Stimulated activated CD8-positive, alpha-beta memory T cell treated with anti-CD3 and anti-CD28 coated beads, Interleukin-7, amount 100 ng/mL, for 1 hour (primary cell): Measurements from ENCODE around the gene EIF4E1B.

Experiments
- DNase-seq, 2 donors: peaks; one replicate each; pipeline ENCODE4 v3.0.0-alpha.2; 2020; ENCODE audit warnings: low read depth in 2 of 2

The EIF4E1B gene

DNA sequence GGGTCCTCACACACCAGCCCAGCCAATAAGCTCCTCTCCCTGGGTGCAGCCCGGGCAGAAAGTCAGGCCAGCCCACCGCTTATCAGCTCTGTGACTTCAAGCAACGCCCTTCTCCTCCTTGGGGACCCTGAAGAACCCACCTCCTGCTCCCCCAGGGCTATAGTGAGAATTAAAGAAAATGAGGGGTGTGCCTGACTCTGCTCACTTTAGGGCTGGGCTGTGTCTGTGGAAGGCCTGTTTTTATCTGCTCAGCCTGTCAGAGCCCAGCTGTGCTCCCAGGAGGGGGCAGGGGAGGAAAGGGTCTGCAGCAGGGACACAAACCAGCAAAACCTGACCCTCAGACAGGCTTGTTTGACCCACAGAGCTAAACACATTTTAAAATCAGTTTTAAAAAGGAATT, 24.4 kb upstream of the EIF4E1B start:
- no peak for DNase-seq

DNA sequence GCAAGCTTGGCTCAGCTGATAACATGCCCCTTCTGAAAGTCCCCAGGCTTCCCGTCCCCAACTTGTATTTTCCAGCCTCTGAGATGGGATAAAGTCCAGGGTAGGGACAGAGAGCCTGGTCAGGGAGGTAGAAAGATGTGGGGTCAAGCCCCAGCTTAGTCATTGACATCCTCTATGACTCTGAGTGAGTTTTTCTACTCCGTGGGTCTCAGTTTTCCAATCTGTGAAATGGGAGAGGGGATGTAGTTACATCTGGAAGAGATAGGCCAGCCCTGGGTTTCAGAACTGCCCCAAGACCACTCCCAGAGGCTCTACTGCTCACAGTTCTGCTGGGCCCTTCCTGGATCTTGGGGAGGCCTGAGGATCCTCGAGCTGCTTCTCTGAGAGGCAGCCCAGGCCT, 23.6 kb upstream of the EIF4E1B start:
- no peak for DNase-seq

DNA sequence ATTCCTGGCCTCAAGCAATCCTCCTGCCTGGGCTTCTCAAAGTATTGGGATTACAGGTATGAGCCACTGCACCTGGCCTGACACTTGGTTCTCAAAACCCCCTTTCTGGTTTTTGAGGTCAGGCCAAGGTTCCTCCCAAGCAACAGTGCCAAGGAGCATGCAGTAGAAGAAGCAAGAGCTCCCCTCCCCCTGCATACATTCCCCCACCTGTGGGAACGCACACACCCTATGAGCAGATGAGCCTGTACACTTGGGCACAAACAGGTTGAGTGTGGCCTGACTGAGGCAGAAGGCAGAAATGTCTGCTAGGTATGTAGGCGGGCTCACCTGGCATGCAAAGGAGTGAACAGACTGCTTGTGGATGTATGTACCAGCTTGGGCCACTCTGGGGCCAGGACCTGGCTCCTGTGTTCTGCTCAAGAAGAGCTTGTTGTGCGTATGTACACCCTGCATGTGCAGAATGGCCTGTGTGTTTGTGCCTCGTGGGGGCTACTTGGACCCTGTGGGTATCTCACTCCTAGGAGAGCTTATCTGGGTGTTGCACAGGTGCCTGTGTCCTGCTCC, 22.3 kb upstream of the EIF4E1B start:
- DNase-seq = no peak

DNA sequence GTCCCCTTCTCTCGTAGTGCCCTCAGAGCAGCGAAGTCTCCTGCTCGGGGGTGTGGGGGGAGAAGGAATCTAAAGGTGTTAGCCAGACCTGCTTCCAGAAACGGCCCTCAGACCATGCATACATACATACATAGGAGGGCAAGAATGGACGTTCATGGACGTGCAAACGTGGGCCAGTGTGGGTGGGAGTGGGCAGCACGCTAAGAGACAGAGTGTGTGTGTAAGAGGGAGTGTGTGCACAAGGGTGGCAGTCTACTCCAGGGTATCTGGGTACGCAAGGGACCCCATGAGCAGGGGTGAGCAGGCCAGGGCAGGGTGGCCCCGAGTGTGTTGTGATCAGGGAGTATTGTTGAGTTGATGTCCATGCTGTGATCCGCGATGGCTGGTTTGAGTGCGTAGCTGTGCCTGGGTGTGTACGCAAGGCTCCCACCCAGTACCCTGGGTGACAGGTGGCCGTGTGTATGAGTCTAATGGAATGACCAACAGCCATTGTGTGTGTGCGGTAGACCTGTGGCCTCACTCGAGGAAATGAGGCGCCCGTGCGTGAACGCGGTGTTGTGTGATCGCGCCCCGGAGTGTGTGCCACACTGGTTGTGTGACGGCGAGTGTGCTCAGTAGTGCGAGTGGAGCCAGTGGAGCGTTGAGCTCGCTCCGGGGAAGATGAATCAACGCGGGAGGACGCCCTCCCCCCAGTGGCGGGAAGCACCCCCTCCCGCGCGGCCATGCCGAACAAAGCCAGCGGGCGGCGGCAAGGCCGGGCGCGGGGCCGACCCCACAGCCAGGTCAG, 21.3 kb upstream of the EIF4E1B start:
- no peak for DNase-seq

DNA sequence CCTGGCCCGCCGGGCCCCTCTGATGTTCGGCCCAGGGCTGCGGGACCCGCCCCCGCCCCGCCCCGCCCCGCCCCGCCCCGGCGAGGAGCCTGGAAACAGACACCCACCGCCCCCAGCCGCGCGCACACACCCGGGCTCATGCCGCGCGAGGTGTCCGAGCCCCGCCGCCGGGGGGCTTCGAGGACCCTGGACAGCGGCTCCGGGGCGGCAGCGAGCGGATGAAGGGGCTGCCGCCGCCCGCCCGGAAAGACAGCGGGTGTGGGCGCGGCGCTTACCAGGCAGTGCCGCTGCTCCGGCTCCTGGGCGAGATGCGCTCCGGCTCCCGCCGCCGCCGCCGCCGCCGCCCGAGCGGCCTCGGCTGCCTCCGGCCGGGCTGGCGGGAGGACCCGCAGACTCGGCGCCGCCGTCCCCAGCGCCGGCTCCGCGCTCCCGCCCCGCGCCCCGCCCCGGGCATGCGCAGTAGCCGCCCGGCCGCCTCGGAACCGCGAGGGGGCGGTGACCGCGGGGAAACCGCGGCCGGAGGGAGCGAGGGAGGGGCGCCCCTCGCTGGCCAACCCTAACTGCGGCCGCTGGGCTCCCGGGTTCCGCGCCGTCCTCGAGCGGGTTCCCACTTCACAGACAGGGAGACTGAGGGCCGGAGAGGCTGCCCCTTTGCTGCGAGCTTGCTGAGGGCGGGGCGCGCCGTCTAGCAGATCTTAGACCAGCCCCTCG, 20.6 kb upstream of the EIF4E1B start, which contains the start of gene GPRIN1:
Gene GPRIN1 (minus strand): TSS at position 433 of the 711 bp plus-strand sequence. CDS start 10,322 bp downstream, outside the sequence.
- DNase-seq = no peak

DNA sequence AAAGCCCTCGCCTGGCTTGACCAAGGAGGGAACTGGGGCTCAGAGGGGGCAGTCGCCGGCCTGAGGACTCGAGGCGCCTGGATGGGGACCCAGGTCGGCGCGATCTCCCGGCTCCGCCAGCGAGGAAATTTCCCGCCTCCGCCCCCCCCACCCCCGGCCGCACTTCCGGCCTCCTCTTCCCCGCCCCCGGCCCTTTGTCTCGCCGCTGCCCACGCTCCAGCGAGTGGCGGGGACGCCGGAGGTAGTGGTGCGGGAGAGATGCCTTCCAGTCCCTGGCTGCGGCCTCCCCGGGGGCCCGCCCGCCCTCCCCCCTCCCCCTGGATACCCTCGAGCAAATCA, 20.1 kb upstream of the EIF4E1B start:
- DNase-seq = no peak

DNA sequence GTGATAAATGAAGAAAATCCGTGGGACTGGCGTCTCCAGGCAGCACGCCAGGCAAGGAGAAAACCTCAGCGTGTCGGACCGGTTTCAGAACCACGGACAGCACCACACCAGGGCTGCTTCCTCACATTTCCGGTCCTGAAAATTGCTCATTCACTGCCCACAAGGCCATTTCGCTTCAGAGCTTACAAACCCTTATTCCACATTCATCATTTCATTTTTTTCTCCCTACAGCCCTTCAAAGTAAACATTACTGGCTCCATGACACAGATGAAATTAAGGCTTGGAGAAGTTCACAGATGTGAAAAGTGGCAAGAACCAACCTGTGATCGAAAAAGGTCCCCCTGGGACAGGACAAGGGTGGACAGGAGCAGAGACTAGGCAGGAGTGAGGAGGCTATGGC, 19.0 kb upstream of the EIF4E1B start:
- DNase-seq = no peak

DNA sequence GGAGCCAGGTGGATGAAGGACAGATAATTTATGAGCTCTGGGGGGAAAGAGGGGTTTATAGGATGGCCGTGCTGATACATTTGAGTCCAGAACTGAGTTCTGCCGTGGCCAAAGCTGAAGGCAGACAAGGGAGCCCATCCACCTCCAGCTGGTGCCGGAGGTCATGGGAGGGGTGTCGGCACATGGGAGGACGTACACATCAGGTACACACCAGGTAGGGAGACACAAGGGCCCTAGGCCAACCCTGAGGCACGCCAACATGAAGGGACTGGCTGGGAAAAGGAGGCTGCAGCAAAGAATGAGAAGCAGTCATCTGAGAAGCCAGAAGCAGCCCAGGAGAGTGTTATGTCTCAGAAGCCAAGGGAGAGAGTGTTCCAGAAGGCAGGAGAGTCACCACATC, 18.5 kb upstream of the EIF4E1B start:
- no peak for DNase-seq

DNA sequence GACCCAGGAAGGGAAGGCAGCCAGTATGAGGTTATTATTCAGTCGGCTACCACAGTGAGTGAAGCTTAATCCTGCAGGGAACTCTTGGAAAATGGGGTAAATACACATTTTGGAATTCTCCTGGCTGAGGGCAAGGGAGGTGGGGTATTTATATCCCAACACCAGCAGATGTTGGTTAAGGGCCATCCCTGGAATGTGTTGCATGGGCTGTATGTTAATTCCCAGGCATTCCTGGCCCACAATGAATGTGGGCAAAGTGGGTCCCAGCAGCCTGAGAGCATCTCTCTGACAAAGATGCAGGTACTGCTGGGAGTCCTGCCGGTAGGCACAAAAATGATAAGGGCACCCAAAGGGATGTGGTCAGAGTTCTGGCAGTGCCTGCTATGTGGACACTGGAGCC, 17.6 kb upstream of the EIF4E1B start:
- DNase-seq = no peak

DNA sequence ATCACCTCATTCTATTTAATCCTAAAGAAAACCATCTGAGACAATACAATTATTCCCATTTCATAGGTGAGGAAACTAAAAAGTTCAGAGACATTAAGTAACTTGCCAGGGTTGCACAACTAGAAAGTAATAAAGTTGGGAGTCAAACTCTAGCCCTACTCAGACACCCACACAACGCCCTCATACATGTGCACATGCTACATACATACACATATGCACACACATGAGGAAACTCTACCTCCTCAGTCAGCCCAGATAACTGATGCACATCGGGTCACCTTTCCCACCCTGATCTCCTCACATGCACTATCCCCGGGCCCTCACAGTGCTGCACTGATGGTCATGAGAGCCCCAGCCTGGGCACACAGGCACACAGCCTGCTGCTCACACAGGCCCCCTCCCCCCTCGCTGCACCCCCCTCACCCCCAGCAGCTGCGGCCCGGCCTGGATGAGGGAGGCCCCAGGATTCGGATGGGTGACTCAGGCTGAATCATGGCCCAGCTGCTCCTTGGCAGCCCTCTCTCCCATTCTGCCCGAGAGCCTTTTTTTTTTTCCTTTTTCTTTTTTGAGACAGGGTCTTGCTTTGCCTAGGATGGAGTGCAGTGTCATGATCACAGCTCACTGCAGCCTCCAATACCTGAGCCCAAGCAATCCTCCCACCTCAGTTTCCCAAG, 15.5 kb upstream of the EIF4E1B start:
- DNase-seq = no peak

DNA sequence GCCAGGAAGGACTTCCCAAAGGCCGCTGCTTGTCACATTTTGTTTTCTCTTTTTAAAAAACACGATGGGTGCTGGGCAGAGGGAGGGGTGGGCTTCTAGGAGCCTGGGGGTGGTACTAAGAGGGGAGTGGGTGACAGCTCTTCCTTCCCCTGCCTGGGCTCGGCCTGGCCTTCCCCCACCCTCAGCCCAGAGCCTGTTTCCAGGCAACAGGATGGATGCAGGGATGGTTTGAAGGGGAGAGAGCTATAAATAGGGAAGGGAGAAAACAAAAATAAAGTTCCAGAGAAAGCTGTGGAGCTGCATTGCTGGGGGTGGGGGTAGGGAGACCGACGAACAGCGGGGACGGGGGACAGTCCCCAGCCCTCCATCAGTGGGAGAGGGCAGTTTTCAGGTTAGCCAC, 14.0 kb upstream of the EIF4E1B start:
- no peak for DNase-seq

DNA sequence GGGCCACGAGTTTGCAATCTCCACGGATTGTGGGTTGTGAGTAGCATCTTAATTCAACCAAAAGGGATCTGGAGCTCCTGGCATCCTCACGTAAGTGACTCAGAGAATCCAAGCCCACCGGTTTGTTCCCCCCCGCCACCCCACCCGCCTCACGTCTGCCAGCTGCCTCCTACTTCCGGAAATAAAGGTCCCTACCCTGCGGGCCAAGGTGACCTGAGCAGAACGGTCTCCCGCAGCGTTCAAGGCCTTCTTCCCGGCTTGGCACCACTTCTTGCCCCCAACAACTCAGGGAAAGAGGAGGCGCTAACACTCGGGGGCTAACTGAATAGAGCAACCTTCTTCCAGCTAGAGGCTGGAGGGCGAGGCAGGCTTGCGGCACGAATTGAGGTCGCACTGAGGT, 11.7 kb upstream of the EIF4E1B start:
- DNase-seq = no peak

DNA sequence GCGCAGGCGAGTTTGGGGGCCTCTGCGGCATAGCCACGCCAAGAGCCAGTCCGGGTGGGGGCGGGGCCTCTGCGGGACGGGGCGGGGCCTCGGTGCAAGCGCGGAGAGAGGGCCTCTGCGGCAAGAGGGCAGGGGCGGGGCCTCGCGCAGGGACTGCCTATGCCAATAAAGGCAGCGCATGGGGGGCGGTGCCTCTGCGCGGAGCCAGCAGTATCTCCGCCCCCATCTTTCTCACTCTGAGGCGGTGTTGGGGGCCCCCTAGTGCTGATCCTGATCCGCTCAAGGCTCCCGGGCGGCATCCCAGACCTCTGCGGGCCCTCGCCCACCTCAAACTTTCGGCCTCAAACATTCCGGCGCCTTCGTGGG, 11.3 kb upstream of the EIF4E1B start:
- peak; percentile 39 to 46 for DNase-seq

DNA sequence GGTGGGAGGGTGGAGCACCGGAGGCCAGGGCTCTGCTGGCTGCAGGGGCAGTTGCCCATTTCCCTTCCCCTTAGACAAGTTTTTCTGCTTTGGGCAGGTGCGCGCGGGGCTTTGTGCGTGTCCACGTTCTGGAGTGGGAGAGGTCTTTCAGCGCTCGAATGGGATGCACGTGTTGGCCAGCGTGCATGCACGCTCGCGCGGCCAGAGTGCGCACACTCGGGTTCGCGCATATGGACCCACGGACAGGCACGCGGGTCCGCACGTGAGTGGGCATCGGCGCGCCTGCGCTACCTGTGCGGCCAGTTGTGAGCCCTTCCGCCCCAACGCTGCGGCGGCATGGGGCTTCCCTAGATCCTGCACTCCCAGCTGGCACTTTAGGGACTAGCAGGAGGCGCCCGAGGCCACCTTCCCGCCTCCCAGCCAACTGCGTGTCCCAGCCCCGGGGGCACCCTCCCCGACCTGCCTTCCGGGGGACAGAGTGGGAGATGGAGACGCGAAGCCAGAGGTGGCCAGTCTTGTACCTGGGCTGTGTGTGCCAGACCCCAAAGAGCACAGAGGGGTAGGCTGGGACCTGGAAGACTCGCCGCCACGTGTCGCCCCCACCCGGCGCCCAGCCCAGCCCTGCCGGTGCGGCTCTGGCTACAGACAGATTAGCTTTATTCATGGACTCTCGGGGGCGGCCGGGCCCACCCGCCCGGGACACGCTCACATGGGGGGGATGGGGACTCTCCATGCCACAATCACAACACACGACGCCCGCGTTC, 10.7 kb upstream of the EIF4E1B start:
- DNase-seq = no peak

DNA sequence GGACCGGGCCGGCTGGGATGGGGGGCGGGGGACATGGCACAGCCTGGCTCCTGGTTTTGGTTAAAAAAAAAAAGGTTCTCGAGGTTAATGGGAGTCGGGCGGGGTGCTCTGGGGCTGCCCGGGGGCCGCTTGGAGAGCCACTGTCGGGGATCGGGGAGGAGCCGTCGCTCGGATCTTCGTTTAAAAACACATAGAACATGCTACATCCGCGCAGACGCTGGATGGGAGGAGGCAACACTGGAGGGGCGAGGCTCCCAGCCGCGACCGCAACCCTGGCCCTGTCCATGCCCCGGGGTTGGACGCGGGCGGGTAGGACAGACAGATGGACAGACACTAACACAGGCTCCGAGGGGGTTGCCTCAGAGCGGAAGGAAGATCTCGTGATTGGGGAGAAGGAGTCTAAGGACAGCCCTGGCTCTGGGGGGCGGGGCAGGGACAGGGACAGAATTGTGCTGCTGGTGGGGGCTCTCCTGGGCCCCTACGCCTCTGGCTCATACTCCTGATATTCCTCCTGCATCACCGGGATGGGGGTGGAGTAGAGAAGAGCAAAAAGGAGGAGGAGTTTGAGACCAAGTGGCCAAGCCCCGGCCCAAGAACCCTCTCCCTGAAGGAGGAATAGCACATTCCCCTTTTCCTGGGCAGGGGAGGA, 10.0 kb upstream of the EIF4E1B start:
- no peak for DNase-seq

DNA sequence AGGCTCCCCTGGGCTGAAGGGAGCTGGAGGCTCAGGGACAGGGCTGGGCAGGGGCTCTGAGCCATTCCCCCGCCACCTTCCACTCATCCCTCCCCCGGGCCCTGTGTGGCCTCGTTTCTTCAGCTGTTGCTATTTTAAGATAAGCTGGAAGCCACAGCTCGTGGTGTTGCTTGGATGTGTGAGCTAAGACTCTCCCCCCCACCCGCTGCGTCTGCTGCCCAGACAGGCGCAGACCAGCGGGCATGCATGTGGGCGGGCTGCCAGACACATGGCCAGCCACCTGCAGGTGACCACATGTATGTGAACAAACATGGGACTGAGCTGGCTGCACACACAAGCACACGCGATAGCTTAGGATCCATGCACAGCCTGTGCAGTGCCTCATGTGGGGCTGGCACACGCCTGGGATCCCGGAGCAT, 8.8 kb upstream of the EIF4E1B start:
- no peak for DNase-seq

DNA sequence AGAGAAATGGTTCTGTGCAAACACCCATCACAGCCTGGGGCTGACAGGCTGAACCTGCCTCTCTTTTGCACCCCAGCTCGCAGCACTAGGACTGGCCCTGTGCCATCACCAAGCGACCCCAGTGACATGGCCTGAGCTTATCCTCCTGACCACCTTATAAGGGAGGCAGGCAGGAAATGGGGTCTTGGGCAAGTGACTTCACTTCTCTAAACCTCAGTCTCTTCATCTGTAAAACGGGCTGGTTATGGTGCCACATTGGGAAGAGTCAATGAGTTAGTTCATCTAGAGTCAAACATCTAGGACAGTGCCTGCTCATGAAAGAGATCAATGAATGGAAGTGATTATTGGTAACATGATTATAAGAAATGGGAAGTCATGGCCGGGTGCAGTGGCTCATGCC, 6.3 kb upstream of the EIF4E1B start:
- no peak for DNase-seq

DNA sequence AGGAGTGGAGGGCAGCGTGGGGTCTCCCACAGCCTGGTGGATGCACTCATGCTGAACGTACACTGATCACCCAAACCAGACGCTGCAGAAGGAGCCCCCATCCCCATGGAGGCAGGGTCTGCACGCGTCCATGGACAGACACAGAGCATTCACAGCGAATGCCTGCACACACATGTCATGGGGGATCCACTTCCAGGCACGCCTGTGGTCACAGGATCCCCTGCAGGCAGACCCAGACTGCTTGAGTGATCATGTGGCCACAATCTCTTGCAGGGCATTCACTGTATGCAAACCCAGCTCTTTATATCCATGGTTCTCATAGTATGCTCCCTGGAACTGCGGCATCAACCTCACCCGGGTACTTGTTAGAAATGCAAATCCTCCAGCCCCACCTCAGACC, 5.5 kb upstream of the EIF4E1B start:
- no peak for DNase-seq

DNA sequence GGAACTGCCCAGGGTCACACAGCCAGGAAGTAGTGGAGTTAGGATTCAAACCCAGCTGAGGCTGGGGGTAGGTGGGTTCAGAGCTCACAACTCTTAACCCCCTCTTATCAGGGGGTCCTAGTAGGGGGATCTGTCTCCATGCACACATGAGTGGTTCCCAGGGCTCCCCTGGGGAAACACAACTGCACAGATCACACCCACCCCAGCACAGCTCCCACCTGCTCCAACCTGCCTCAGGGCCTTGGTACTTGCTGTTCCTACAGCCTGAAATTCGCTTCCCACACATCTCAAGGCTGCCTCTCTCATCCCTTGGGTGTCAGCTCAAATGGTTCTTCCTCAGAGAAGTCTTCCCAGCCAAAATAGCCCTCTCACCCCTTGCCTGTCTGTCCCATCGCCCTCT, 5.0 kb upstream of the EIF4E1B start:
- no peak for DNase-seq

DNA sequence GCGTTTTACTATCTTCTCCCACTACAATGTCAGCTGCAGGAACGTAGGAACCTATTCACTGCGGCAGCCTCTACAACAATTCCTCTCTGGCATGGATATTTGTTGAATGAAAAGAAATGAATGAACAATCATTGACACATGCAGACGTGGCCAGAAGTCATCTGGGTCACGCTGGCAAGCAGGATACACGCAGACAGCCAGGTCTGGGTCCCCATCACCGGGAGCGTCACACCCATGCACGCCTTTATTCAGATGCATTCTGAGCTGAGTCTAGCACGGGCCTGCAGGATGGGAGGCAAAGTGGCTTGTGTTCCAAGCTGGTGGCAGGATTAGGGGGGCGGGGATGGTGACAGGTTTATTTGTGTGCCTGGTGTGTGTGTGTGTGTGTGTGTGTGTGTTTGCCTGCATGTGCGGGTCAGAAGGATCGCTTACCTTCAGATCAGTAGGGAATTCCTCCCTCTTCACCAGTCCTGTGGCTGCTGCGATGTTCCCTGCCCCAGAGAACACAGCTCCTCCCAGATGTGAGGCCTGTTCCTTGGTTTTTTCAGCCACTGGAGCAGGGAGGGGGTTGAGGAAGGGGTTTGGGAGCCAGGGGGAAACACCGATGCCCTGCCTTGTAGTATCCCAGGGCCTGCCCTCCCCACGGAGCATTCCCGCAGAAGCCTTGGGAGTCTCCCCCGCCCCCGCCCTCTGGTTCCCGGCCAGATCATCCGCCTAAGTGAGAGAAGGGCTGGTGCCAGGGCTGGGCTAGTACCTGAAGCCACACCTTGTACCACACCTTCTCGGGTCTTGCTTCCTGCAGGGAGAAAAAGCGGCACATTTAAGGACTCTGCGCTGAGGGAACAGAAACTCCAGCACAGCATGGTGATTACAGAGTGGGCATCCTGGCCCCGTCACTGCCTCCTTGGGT, 4.3 kb upstream of the EIF4E1B start:
- DNase-seq = no peak
